ENCODE data around the gene PLXNC1.

Gene PLXNC1

DNA sequence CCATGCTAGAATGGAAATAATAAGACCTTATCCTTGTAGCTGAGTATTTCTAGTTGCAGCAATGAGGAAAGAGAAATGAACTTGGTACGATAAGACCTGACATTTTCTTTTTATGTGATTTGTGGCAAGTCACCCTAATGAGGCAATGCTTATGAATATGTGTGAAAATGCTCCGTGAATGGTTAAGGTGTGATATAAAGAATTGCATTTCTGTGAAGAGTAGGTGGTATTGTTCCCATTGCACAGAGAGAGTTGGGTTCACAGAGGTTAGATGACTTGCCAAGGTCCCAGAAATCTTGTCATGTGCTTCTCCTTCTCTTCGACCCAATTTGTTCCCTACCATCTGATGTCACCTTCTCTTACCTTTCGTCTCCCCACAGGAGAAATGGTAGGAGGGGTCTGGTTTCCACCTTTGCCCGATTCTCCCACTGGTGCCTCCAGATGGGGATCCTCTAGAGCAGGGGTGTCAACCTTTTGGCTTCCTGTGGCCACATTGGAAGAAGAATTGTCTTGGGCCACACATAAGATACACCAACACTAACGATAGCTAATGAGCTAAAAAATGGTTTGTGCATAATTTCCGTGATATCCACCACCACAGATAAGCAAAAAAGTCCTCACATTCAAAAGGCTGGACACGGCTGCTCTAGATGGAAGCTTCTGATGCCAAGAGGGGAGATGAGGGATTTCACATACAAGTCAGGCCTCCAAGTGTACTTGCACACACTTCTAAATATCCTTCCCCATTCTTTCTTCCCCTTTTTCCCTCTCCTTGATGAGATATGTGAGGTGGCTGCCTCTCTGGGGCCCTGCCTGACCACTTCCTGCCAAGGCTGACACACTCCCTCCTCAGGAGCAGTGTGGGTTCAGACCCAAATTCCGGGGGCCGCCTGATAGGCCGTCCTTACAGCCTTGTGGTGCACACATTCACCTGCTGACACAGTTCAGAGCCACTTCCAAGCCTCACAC, 96.1 kb downstream of the PLXNC1 start:
- H3K4me3 ChIP-seq = no peak overlapping the region
- H3K27me3 ChIP-seq = no peaks in the 10 kb centered on the region
- H3K36me3 ChIP-seq = no peaks in the 10 kb centered on the region
- H4K20me1 ChIP-seq = no peaks in the 10 kb centered on the region
- peaks cover 29% of the 10 kb centered on the region for H3K4me1 ChIP-seq
- H3K9me3 ChIP-seq = no peaks in the 10 kb centered on the region; the same call in 1 of the 2 replicates
- TF ChIP-seq Cebpa-rat (IDR thresholded peaks at IDR 0.05) = no peak
- H3K27ac ChIP-seq = no peak overlapping the region
- no peak overlapping the region for H3K9ac ChIP-seq
- peak overlapping the region; percentile 61 for H3K4me2 ChIP-seq

DNA sequence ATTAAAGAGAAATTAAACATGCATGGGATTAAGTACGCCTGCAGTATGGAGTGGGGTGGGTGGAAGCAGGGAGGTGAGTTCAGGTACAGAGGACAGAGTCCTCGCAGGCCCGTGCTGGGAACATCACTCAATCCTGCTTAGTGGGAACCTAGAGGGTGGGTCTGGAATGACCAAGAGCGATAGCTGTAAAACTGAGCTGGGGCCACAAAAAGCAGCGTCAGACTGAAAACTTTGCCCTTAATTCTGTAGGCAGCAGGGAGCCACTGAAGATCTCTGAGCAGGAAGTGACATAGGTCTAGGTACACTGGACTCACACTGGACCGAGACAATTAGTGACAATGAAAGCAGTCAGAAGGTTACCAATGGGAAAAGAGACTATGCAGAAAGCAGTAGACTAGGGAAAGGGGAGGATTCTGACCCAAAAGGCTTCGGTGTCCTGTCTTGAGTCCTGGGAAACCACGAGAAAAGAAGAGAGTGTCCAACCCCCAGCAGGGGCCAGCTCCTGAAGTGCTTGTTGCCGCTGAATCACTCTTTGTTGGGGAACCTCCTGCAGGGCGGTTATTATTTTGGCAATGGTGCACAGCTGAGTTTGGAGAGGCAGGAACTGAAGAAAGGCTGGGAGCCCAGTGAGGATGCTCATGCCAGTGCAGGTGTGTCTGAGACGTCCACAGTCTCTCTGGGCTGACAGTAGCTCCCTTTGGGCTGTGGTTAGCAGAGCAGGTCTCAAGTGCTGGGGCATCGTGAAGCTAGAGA, 97.4 kb downstream of the PLXNC1 start:
- H3K9me3 ChIP-seq = no peaks in the 10 kb centered on the region; the same call in 1 of the 2 replicates
- H3K4me2 ChIP-seq = no peak overlapping the region
- H3K4me3 ChIP-seq = no peak overlapping the region
- no peaks in the 10 kb centered on the region for H3K27me3 ChIP-seq
- H4K20me1 ChIP-seq = no peaks in the 10 kb centered on the region
- H3K4me1 ChIP-seq = peaks cover 15% of the 10 kb centered on the region
- no peak overlapping the region for H3K9ac ChIP-seq
- no peaks in the 10 kb centered on the region for H3K36me3 ChIP-seq
- TF ChIP-seq Cebpa-rat (IDR thresholded peaks at IDR 0.05) = no peak
- no peak overlapping the region for H3K27ac ChIP-seq

DNA sequence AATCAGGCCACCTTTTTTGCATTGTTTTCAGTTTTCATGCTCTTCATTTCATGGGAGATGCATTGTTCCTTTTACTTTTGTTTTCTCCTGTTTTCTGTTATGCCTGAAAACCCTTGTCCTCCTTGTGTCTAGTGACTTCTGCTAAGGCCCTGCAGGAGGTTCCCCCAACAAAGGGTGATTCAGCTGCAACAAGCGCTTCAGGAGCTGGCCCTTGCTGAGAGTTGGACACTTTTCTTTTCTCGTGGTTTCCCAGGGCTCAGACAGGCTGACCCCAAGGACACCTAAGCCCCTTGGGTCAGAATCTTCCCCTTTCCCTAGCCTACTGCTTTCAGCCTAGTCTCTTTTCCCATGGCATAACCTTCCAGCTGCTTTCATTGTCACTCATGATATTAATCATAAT, 98.9 kb downstream of the PLXNC1 start:
- no peak overlapping the region for H3K27ac ChIP-seq
- H4K20me1 ChIP-seq = no peaks in the 10 kb centered on the region
- no peak for TF ChIP-seq Cebpa-rat (IDR thresholded peaks at IDR 0.05)
- no peaks in the 10 kb centered on the region; the same call in 1 of the 2 replicates for H3K9me3 ChIP-seq
- no peak overlapping the region for H3K4me3 ChIP-seq
- H3K36me3 ChIP-seq = no peaks in the 10 kb centered on the region
- peaks cover 14% of the 10 kb centered on the region for H3K4me1 ChIP-seq
- no peak overlapping the region for H3K9ac ChIP-seq
- no peak overlapping the region for H3K4me2 ChIP-seq
- H3K27me3 ChIP-seq = no peaks in the 10 kb centered on the region

DNA sequence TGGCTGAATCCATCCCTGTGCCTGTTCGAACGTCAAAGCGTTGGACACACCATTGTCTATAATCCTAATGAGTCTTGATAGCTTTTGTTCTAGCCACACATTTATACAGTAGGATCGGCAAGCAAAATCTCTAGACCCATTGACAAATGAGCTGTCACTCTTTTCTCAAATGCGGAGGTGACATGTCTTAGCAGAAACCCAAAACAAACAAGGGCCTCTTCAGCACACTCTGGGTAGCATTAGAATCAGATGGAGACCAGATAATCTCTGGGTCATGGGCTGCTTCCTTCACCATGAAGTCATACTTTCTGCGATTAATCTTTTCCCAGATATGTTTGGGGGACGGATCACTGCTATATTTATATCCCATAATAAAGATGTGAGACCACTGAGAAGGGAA, 100.2 kb downstream of the PLXNC1 start:
- Histone ChIP-seq H3K27ac (no peak overlapping the region), H3K4me1 (peaks cover 14% of the 10 kb centered on the region), H3K4me3 (no peak overlapping the region), H3K27me3 (no peaks in the 10 kb centered on the region), H3K36me3 (no peaks in the 10 kb centered on the region), H3K4me2 (no peak overlapping the region), H4K20me1 (no peaks in the 10 kb centered on the region), H3K9me3 (no peaks in the 10 kb centered on the region), H3K9ac (no peak overlapping the region)
- TF ChIP-seq Cebpa-rat (IDR thresholded peaks at IDR 0.05) = no peak

DNA sequence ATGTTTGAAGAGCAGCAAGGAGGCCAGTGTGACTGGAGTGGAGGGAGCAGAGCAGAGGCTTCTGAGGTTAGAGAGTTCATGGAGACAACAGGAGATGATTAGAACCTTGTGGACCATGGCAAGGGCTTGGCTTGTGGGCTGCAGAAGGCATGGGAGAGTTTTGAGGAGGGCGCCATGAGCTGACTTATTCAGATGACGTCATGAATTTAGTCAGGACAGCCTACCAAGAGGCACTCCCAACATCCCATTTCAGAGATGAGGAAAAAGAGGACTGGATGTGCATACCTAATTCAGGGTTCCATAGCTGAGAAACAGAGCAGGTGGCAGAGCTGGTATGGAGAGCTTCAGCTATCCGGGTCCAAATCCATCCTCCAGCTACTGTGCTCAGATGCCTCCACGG, 101.8 kb downstream of the PLXNC1 start:
- no peaks in the 10 kb centered on the region for H3K36me3 ChIP-seq
- no peak for TF ChIP-seq Cebpa-rat (IDR thresholded peaks at IDR 0.05)
- H3K27ac ChIP-seq = no peak overlapping the region
- H3K4me1 ChIP-seq = peaks cover 4% of the 10 kb centered on the region
- H3K4me2 ChIP-seq = no peak overlapping the region
- H3K9me3 ChIP-seq = no peaks in the 10 kb centered on the region
- H4K20me1 ChIP-seq = no peaks in the 10 kb centered on the region
- H3K9ac ChIP-seq = no peak overlapping the region
- no peak overlapping the region for H3K4me3 ChIP-seq
- no peaks in the 10 kb centered on the region for H3K27me3 ChIP-seq

DNA sequence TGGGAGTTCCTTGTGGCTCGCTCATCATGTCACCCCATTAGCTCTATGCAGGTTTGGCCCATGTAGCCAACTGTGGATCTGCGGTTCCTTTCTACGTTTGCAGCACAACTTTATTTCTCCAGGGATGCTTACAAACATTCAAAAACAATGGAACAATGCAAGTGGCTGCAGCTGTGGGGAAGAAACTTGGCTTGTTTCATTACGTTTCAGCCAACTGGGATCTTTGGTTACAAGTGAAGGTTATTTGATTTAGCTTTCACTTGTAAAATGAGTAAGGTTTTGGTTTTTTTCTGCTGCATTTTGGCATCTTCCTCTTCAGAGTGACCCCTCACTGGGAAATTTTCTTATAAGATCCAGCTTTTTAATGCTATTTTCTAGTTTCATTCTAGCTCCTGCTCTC, 105.9 kb downstream of the PLXNC1 start:
- Histone ChIP-seq H3K27ac (no peak overlapping the region), H3K4me3 (no peak overlapping the region), H3K9me3 (no peaks in the 10 kb centered on the region), H3K27me3 (no peaks in the 10 kb centered on the region), H4K20me1 (no peaks in the 10 kb centered on the region), H3K36me3 (no peaks in the 10 kb centered on the region), H3K9ac (no peak overlapping the region), H3K4me1 (no peaks in the 10 kb centered on the region), H3K4me2 (no peak overlapping the region)
- no peak for TF ChIP-seq Cebpa-rat (IDR thresholded peaks at IDR 0.05)

DNA sequence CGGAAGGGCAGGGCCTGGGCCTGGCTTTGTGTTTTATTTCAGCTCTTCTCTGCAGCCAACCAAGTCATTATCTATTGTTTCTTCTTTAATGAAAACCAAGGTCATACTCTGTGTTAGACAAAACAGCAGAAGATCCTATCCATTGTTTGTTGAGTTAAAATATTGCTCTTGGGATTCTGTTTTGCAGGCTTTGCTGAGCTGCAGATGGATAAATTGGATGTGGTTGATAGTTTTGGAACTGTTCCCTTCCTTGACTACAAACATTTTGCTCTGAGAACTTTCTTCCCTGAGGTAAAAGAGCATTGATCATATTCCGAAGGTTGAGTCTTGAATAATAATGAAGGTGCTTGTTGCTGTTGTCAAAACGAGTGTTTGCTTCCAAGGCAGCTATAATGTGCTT, 106.6 kb downstream of the PLXNC1 start:
- no peaks in the 10 kb centered on the region for H3K27me3 ChIP-seq
- H3K27ac ChIP-seq = no peak overlapping the region
- no peaks in the 10 kb centered on the region for H4K20me1 ChIP-seq
- H3K36me3 ChIP-seq = no peaks in the 10 kb centered on the region
- H3K4me2 ChIP-seq = no peak overlapping the region
- no peak for TF ChIP-seq Cebpa-rat (IDR thresholded peaks at IDR 0.05)
- H3K4me1 ChIP-seq = no peaks in the 10 kb centered on the region
- no peaks in the 10 kb centered on the region for H3K9me3 ChIP-seq
- no peak overlapping the region for H3K9ac ChIP-seq
- H3K4me3 ChIP-seq = no peak overlapping the region

DNA sequence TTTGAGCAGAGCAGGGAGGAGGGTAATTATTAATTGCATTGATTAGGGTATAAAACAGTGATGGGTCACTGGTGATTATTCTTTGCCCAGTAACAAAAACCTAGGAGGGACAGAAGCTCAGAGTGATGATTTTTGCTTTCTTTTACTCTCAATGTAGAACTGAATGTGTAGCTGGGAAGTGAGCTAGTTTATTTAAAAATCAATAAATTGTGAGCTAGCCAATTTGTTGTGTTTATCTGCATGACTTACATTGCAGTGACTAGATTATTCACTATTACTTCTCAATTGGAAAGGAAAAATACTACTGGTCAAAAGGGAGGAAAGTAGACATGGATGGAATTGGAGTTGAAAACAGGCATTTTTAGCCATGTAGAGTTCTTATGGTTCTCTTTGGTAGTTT, 107.1 kb downstream of the PLXNC1 start:
- no peak overlapping the region for H3K4me2 ChIP-seq
- H3K9ac ChIP-seq = no peak overlapping the region
- H3K27ac ChIP-seq = no peak overlapping the region
- no peaks in the 10 kb centered on the region for H4K20me1 ChIP-seq
- no peaks in the 10 kb centered on the region for H3K9me3 ChIP-seq
- H3K36me3 ChIP-seq = no peaks in the 10 kb centered on the region
- no peak overlapping the region for H3K4me3 ChIP-seq
- H3K27me3 ChIP-seq = no peaks in the 10 kb centered on the region
- no peaks in the 10 kb centered on the region for H3K4me1 ChIP-seq
- TF ChIP-seq Cebpa-rat (IDR thresholded peaks at IDR 0.05) = no peak

DNA sequence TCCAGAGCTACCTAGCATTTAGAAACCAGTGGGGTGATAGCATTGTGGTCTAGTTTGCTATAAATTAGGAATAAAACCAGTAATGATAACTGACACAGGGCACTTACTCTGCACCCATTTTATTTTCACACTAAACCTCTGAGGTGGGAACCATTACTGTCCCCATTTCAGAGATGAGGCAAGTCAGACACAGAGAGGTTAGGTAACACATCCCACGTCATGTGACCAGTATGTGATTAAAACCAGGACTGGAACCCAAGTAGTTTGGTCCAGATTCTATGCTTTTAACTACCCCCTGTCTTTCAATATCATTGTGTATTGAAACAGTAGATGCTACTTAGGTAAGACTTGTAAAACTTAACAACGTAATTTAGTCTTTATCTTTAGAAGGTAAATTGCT, 110.2 kb downstream of the PLXNC1 start:
- H3K27me3 ChIP-seq = no peaks in the 10 kb centered on the region
- TF ChIP-seq Cebpa-rat (IDR thresholded peaks at IDR 0.05) = no peak
- no peak overlapping the region for H3K4me3 ChIP-seq
- H3K36me3 ChIP-seq = no peaks in the 10 kb centered on the region
- peaks cover 22% of the 10 kb centered on the region for H3K4me1 ChIP-seq
- no peak overlapping the region for H3K9ac ChIP-seq
- no peak overlapping the region for H3K4me2 ChIP-seq
- no peaks in the 10 kb centered on the region for H3K9me3 ChIP-seq
- no peaks in the 10 kb centered on the region for H4K20me1 ChIP-seq
- H3K27ac ChIP-seq = no peak overlapping the region

DNA sequence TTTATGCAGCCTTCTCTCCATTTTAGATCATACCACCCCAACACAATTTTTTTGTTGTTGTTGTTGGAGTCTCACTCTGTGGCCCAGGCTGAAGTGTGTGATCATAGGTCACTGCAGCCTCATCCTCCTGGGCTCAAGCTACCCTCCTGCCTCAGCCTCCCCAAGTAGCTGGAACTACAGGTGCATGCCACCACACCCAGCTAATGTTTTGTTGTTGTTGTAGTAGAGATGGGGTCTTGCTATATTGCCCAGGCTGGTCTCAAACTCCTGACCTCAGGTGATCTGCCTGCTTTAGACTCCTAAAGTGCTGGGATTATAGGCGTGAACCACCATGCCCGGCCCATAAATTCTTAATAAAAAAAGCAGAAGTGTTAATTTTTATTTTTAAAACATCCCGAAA, 111.6 kb downstream of the PLXNC1 start:
- Histone ChIP-seq H3K4me2 (no peak overlapping the region), H3K36me3 (no peaks in the 10 kb centered on the region), H3K9ac (no peak overlapping the region), H3K4me1 (peaks cover 28% of the 10 kb centered on the region), H3K4me3 (no peak overlapping the region), H3K27ac (no peak overlapping the region), H3K27me3 (no peaks in the 10 kb centered on the region), H3K9me3 (no peaks in the 10 kb centered on the region), H4K20me1 (no peaks in the 10 kb centered on the region)
- no peak for TF ChIP-seq Cebpa-rat (IDR thresholded peaks at IDR 0.05)
